Loucy (cell line): Measurements from ENCODE around the gene SHBG.

Experiments used
- H2AFZ ChIP-seq: fragments of 200-600 bp; sonication (generic); 2 replicates; pipeline ENCODE4 v1.6.0; 2016; ENCODE audit warnings: antibody characterized with exemption, mild to moderate bottlenecking, low read length, moderate library complexity
- H3F3A ChIP-seq: fragments of 200-600 bp; 2 replicates; pipeline ENCODE4 v1.6.0; 2016; ENCODE audit warnings: antibody characterized with exemption, low read depth, mild to moderate bottlenecking
- H3K27me3 ChIP-seq: fragments of 200-600 bp; sonication (generic); 2 replicates; pipeline ENCODE4 v1.6.1; 2014; ENCODE audit warnings: low read length, mild to moderate bottlenecking; ENCODE audit not compliant: insufficient read depth, poor library complexity, severe bottlenecking
- H3K36me3 ChIP-seq: fragments of 200-600 bp; sonication (generic); 2 replicates; pipeline ENCODE4 v1.6.1; 2016; ENCODE audit warnings: low read length; ENCODE audit not compliant: insufficient read depth
- H3K4me1 ChIP-seq: fragments of 200-600 bp; sonication (generic); 2 replicates; pipeline ENCODE4 v1.5.1; 2014; ENCODE audit warnings: low read length, mild to moderate bottlenecking; ENCODE audit not compliant: insufficient read depth, poor library complexity, severe bottlenecking
- H3K4me2 ChIP-seq: fragments of 200-600 bp; sonication (generic); 2 replicates; pipeline ENCODE4 v1.6.0; 2014; ENCODE audit warnings: antibody characterized with exemption, low read length, low read depth, mild to moderate bottlenecking; ENCODE audit not compliant: poor library complexity, severe bottlenecking
- H3K4me3 ChIP-seq: fragments of 200-600 bp; sonication (generic); 2 replicates; pipeline ENCODE4 v1.5.1; 2014; ENCODE audit warnings: low read length, mild to moderate bottlenecking, mixed read lengths; ENCODE audit not compliant: poor library complexity, severe bottlenecking
- H3K79me2 ChIP-seq: fragments of 200-600 bp; sonication (generic); 2 replicates; pipeline ENCODE4 v1.6.1; 2014; ENCODE audit warnings: low read length; ENCODE audit not compliant: insufficient read depth
- H3K9ac ChIP-seq: fragments of 200-600 bp; sonication (generic); 2 replicates; pipeline ENCODE4 v1.6.0; 2014; ENCODE audit warnings: mild to moderate bottlenecking, low read depth, low read length, moderate library complexity; ENCODE audit not compliant: poor library complexity, severe bottlenecking
- H3K9me2 ChIP-seq: fragments of 200-600 bp; sonication (generic); replicated peaks from 2 replicates; pipeline ENCODE4 v1.6.1; 2016; ENCODE audit warnings: low read depth, low read length, mixed read lengths
- H3K9me3 ChIP-seq: fragments of 200-600 bp; sonication (generic); 2 replicates; pipeline ENCODE4 v1.6.1; 2014; ENCODE audit warnings: mild to moderate bottlenecking, antibody characterized with exemption, low read length, low read depth; ENCODE audit not compliant: insufficient read depth
- H4K20me1 ChIP-seq: fragments of 200-600 bp; sonication (generic); 2 replicates; pipeline ENCODE4 v1.6.0; 2014; ENCODE audit warnings: antibody characterized with exemption, low read length, mild to moderate bottlenecking; ENCODE audit not compliant: insufficient read depth, poor library complexity, severe bottlenecking
- CTCF ChIP-seq: fragments of 200-600 bp; sonication (generic); conservative IDR thresholded peaks from 2 replicates; pipeline ENCODE4 v1.5.1; 2014; ENCODE audit warnings: mild to moderate bottlenecking, antibody characterized with exemption, low read length
- EZH2phosphoT487 ChIP-seq: fragments of 200-600 bp; IDR thresholded peaks from 2 replicates; pipeline ENCODE4 v1.6.1; 2018; ENCODE audit warnings: antibody characterized with exemption, mild to moderate bottlenecking, moderate library complexity, borderline replicate concordance

The SHBG gene

GRCh38 chr17:7656958-7657609, 27.1 kb downstream of the SHBG start:
- Histone ChIP-seq H3K79me2 (no peaks in the 10 kb centered on the region), H3K27me3 (no peaks in the 10 kb centered on the region), H3K9me3 (no peaks in the 10 kb centered on the region), H2AFZ (no peak overlapping the region), H3K4me1 (no peaks in the 10 kb centered on the region), H3K4me3 (no peak overlapping the region), H3K9me2 (no peaks in the 10 kb centered on the region), H3K4me2 (no peak overlapping the region), H4K20me1 (no peaks in the 10 kb centered on the region), H3K9ac (no peak overlapping the region), H3K36me3 (no peaks in the 10 kb centered on the region), H3F3A (no peaks in the 10 kb centered on the region)
- TF ChIP-seq CTCF, result no peak
- TF ChIP-seq EZH2phosphoT487, result no peak

GRCh38 chr17:7667656-7668406, 37.9 kb downstream of the SHBG start:
- H3K4me1 ChIP-seq, result no peaks in the 10 kb centered on the region
- TF ChIP-seq EZH2phosphoT487, result no peak
- no peak for TF ChIP-seq CTCF
- no peaks in the 10 kb centered on the region for H3K9me2 ChIP-seq
- H3K79me2 ChIP-seq, result no peaks in the 10 kb centered on the region
- no peak overlapping the region for H2AFZ ChIP-seq
- H3K9ac ChIP-seq, result no peak overlapping the region
- H3K4me3 ChIP-seq, result no peak overlapping the region
- H3K36me3 ChIP-seq, result peaks cover 43% of the 10 kb centered on the region; the same call in 1 of the 2 replicates
- no peaks in the 10 kb centered on the region for H3K9me3 ChIP-seq
- H3K4me2 ChIP-seq, result no peak overlapping the region
- H4K20me1 ChIP-seq, result no peaks in the 10 kb centered on the region
- H3K27me3 ChIP-seq, result no peaks in the 10 kb centered on the region
- no peaks in the 10 kb centered on the region for H3F3A ChIP-seq

DNA sequence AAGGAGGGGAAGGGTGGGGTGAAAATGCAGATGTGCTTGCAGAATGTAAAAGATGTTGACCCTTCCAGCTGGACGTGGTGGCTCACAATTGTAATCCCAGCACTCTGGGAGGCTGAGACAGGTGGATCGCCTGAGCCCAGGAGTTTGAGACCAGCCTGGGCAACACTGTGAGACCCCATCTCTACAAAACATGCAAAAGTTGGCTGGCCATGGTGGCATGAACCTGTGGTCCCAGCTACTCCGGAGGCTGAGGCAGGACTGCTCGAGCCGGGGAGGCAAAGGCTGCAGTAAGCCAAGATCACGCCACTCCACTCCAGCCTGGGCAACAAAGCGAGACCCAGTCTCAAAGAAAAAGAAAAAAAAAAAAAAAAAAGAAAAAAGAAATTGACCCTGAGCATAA, 38.5 kb downstream of the SHBG start:
- Histone ChIP-seq H3K9ac (no peak overlapping the region), H3K79me2 (no peaks in the 10 kb centered on the region), H3K4me2 (no peak overlapping the region), H3K36me3 (peaks cover 49% of the 10 kb centered on the region; the same call in 1 of the 2 replicates), H3K9me2 (no peaks in the 10 kb centered on the region), H3K4me1 (no peaks in the 10 kb centered on the region), H3K4me3 (no peak overlapping the region), H3K27me3 (no peaks in the 10 kb centered on the region), H2AFZ (no peak overlapping the region), H3K9me3 (peaks cover 4% of the 10 kb centered on the region; the same call in 1 of the 2 replicates), H3F3A (no peaks in the 10 kb centered on the region), H4K20me1 (no peaks in the 10 kb centered on the region)
- TF ChIP-seq EZH2phosphoT487 (no peak), CTCF (no peak)
